Fibroblast of the aortic adventitia (primary cell): ENCODE results near the gene RNU7-1. TPM values are rescaled to one million over a fixed set of nuclear protein-coding genes. Genes with fewer than 3 reads are reported as not detected.

Source experiments
- DNase-seq: peaks from one replicate; pipeline ENCODE4 v3.0.0-alpha.2; 2010; ENCODE audit warnings: low read depth
- H3K4me3 ChIP-seq: 2 replicates; pipeline ENCODE4 v1.5.1; 2011; ENCODE audit warnings: low read depth, mild to moderate bottlenecking, control low read depth, low read length, moderate library complexity
- CTCF ChIP-seq: IDR thresholded peaks from 2 replicates; pipeline ENCODE4 v1.5.1; 2011; ENCODE audit warnings: mild to moderate bottlenecking, low read length, control low read depth, inconsistent platforms; ENCODE audit not compliant: insufficient read depth
- total RNA-seq: library from RNA; depleted of rRNA; stranded (reverse); fragments of >200 nt; gene quantifications from 2 replicates; pipeline ENCODE4 v1.2.3, GENCODE V29; 2012; ENCODE audit warnings: low replicate concordance

The RNU7-1 gene
- total RNA-seq, 1 donor = not detected

DNA sequence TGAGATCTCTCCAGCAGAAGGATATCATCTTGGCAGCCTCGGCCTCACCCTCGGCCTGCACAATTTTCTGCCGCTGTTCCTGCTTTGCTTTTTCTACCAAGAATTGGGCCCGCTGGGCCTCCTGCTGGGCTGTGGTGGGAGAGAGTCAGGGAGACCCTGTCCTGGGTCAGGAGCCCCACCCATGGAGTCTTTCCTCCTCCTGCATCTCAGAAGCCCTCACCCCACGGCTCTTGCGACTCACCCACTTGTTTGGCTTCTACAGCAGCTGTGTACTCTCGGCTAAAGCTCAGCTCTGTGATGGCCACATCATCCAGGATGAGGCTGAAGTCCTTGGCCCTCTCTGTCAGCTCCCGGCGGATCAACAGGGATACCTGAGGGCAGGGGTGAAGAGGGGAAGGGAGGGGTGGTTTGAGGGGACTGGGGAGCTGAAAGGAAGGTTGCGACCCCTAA, 24.1 kb downstream of the RNU7-1 start:
- TF ChIP-seq CTCF = no peak
- no peak for DNase-seq
- H3K4me3 ChIP-seq = no peak overlapping the region

DNA sequence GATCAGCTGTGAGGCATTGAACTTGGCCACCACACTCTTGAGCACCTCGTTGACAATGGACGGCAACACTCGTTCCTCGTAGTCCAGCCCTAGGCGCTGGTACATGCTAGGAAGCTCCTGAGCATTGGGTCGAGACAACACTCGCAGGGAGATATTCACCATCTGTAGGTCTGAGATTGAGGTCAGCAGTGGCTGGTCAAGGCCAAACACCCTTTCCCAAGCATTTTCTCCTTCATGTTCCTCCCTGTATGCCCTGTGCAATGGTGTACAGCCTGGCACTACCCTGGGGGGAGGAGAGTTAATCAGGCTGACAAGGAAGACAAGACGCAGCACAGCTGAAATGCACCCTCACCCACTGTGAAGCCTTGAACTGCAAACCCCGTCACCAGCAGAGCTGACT, 24.8 kb downstream of the RNU7-1 start:
- no peak for TF ChIP-seq CTCF
- no peak for DNase-seq
- H3K4me3 ChIP-seq = no peak overlapping the region

GRCh38 chr12:6970096-6970527, 26.5 kb downstream of the RNU7-1 start:
- DNase-seq = no peak
- no peak for TF ChIP-seq CTCF
- peak overlapping the region; percentile 95 for H3K4me3 ChIP-seq

- no peak for TF ChIP-seq CTCF
- DNase-seq = no peak
- no peak overlapping the region for H3K4me3 ChIP-seq
These were observed 30.6 kb downstream of the RNU7-1 start for GRCh38 chr12:6974180-6974579.

DNA sequence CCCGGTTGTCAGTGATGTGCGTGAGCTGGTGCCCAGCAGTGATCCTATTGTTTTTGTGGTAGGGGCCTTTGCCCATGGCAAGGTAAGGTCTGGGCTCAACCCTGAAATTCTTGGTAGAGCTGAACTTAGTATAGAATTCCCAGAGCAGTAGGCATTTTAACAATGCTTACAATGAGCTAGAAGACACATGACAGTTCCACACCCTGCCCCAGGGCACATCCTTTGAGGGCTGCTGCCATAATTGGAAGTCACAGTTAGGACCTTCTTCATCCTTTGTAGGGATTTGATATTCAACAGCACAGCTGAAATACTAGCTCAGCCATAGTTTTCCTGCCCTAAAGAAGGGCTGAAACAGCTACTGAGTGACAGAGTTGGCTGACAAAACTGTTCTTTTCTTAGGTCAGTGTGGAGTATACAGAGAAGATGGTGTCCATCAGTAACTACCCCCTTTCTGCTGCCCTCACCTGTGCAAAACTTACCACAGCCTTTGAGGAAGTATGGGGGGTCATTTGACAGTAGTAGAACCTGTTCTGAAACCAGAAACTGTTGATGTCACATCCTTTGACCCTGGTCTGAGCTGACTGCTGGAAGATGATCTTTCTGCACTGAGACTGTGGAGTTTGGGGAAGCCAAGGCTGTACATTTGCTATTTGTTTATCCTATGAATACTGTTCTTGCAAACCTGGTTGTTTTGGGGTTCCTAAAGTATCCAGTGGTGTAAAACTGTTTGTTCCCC, 31.8 kb downstream of the RNU7-1 start:
- no peak overlapping the region for H3K4me3 ChIP-seq
- no peak for DNase-seq
- TF ChIP-seq CTCF = no peak

DNA sequence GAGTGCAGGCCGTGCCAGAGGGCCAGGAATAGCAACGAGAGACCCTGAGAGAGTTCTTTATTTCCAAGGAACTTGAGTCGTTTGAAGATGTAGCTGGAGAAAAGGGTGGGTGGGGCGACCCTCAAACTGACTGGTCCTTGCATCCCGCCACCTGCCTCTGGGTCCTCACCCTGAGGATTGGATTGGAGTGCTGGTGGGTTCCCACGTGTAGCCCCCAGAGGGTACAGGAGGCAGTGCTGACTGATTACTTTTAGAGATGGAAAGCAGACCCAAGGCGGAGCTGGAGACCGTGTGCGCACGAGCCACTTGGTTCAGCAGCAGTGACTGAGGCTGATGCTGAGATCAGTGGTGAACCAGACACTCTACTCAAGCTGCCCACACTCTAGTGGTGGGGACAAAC, 34.0 kb downstream of the RNU7-1 start:
- DNase-seq = no peak
- no peak overlapping the region for H3K4me3 ChIP-seq
- TF ChIP-seq CTCF = no peak

DNA sequence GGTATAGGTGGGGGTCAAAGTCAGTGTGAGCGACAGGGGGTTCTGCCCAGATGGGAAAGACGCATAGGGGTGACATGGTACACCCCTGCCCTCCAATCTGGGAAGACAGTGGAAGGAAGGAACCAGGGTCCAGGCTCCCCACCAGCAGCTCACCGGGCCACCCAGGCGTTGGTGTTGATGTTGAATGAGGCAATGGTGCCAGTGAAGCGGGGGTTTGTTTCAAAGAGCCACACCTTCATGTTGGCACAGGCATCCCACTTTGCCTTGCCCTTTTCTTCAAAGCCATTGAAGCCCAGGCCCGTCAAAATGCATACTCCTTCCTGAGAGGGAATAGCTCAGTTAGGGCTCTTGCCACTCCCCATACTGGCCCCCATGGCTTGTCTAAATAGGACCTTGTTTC, 34.6 kb downstream of the RNU7-1 start:
- no peak for TF ChIP-seq CTCF
- no peak for DNase-seq
- H3K4me3 ChIP-seq = no peak overlapping the region
